Left forelimb (tissue), 1 donor: ENCODE results near the gene KRT39.
A peak's percentile ranks its signal among the peaks of the same experiment; 100 is the strongest.

ENCODE experiments used
- DNase-seq: peaks from one replicate; pipeline ENCODE4 v3.0.0-alpha.2; 2018; ENCODE audit warnings: low spot score

The KRT39 gene

DNA sequence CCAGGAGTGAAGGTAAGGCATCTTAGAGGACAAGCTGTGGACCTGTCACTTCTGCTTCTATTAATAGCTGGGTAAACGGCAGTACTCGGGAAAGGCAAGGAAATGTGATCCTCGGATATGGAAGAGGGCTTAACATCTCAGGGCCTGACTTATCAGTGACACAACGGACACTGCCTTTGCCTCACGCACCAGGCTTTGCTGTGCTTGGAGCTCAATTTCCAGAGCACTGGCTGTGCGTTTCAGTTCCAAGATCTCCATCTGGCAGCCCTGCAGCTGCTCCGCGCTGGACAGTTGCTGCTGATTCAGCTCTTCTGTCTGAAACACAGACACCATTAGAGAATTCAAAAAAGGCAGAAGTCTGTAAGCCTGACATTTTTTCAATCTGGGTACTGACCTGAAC lies 13.8 kb upstream of the KRT39 start:
- peak; percentile 75 for DNase-seq

DNA sequence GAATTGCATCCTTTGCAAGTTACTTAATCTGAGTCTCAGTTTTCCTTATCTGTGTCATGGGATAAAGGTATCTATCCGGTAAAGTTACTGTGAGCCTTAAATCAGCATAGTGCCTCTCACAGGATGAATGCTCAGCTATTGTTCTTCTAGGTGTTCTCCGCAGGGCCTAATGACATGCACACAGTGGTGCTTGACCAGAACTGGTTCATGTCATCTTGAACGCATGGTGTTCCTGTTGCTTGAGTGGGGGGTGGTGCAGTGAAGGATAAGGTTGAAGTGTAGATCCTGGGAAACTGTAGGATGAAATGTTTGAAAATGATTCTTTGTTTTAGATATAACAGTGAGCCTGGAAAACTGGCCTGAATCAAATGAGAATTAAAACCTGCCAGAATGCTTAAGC lies 13.4 kb upstream of the KRT39 start:
- no peak for DNase-seq

DNA sequence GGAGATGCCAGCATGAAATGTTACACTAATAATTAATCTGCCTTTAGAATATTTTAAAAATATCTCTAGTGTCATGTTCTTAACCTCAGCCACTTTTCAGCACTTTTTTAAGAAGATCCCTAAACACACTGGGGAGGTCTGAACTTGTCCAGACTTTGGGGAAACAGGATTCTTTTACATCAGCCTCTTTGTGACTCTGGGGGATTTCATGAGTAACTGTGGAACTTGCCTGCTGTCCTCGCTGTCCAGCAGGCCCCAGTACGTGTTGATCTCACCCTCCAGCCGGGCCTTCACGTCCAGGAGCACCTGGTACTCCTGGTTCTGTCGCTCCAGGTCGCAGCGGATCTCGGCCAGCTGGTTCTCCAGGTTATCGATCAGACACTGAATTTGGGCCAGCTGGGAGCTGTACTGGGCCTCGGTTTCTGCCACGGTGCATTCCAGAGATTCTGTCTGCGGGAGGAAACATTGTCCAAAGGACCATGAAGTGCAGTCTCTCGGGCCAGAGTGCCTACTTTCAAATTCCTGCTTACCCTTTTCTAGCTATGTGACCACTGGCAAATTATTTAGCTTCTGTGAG lies 11.9 kb upstream of the KRT39 start:
- no peak for DNase-seq

DNA sequence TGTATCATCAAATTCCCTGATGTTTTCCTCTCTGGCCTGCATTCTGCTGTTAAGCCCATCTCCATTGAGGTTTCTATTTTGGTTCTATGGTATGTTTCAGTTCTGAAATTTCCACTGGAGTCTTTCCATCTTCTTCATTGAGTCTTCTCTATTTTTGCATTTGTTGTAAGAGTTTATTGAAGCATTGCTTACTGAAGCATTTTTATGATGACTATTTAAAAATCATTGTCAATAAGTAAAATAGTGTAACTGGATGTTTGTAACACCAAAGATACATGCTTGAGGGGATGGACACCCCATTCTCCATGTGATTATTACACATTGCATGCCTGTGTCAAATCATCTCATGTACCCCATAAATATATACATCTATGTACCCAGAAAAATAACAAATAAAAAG lies 8.8 kb upstream of the KRT39 start:
- no peak for DNase-seq

DNA sequence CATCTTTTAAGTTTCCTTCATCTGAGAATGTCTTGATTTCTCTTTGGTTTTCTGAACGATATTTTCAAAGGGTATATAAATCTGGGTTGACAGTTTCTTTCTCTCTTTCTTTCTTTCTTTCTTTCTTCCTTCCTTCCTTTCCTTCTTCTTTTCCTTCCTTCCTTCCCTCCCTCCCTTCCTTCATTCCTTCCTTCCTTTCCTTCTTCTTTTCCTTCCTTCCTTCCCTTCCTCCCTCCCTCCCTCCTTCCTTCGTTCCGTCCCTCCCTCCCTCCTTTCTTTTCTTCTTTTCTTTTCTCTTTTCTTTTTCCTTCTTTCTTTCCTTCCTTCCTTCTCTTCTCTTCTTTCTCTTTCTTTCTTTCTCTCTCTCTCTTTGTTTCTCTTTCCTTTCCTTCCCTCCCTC lies 7.6 kb upstream of the KRT39 start:
- no peak for DNase-seq

DNA sequence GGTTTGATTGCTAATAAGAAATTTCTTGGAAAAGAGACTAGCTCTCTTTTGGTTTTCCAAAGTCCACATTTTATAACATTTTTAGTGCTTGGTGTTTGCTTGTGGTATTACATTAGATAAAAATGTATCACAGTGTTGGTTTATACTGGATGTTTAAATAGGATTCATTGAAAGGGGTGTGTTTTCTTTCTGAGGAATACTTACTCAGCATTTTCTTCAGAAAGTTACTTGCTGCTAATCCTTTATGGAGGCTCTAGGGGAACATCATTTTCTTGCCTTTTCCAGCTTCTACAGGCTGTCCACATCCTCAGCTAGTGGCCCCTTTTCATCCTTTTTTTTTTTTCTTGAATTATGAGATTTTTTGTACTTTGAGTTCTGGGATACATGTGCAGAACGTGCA lies 834 bp upstream of the KRT39 start:
- DNase-seq: no peak

DNA sequence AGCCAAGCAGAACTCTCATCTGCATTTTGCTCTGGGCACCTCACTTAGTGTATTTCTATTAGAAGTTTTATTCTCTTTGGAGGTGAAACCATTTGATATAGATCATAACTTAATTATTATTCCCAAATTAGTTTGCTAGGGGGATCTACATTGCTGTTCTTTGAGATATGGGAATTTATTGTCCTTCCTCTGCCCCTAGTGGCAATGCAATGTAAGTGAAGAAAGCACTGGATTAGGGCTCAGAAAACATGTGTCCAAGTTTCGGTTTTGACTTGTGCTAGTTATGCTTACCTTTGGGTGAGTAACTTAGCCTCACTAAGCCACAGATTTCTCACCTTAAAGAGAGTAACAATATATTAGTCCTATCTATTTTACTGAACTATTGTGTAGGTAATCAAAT lies 2.9 kb downstream of the KRT39 start:
- DNase-seq: no peak

DNA sequence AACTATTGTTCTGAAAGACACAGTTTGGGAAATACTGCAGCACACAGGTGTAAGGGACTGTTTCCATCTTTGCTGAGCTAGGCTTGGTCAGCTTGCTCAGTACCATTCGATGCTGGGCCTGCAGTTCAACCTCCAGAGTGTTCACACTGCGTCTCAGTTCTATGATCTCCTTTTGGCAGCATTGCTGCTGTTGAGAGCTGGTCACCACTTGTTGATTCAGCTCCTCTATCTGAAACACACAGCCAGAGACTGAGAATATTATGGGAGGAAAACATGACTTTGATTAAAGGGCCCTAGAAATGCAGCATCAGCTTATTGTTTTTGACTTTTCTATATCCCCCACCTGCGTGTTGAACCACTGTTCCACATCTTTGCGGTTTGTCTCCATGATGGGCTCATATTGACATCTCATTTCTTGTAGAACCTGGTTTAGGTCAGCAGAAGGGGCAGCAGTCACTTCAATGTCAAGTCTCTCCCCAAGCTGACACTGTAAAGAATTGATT lies 4.6 kb downstream of the KRT39 start:
- no peak for DNase-seq

DNA sequence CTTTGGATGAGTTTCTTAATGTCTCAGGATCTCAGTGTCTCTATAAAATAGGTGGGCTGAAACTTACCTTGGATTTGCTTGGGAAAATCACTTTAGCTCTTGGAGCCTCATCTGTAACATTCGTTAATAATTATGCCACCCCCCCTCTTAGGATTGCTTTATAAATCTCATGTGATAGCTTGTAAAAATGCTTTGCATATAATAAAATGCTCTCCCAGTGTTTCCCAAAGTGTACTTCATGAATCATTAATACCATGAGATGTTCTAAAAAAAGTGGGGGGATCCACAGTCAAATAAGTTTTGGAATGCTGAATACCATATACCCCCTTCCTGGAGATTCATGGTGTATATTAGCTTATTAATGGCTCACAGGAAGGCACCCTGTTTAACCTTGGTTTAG lies 5.2 kb downstream of the KRT39 start:
- DNase-seq: no peak

DNA sequence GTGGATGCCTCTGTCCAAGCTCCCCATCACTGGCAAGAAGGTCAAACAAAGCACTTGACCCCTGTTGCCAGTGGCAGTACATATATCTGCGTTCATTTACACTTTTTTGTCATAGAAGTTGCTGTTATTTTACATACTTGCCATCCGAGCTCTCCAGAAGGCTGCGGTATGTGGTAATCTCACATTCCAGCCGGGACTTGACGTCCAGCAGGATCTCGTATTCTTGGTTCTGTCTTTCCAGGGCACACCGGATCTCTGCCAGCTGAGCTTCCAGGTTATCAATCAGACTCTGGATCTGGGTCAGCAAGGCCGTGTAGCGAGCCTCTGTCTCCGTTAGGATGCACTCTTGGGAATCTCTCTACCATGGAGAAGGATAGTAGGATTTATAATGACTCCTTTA lies 6.6 kb downstream of the KRT39 start:
- no peak for DNase-seq

DNA sequence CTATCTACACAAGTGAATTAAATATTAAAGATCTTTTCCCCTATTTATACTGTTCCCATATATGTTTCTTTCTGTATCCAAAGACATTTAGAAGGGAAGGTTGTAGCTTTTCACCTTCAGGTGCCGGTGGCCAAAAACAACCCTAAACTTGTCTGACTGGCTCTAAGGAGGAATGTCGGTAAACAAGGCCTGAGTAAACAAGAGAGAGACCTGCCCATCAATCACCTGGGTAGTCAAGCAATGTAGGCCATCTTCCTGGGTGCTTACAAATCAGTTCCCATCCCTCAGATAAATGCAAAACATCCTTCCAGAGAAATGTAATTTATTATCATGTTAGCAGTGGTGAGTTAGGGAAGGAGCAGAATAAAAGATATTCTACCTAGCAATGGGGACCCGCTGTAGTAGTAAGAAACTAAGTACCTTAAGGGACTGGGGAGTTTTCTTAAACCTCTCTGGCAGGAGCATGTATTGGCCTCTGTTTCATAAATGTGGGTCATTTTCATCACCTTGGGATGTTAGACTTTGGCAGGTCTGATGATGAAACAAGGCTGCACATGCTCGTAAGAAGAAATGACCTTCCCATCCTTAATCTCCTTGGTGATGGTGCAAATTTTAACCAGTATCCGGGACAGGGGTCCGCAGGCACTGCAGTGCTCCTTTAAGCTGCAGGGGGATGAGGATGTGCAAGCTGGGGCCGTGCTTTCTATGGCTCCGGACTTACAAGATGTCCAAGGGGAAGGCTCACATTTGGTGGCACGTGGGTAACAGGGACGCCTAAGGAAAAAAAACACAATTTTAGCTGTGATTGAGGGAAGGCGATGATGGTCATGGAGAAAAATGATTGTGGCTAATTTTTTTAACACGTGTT lies 8.4 kb downstream of the KRT39 start:
- DNase-seq: no peak

DNA sequence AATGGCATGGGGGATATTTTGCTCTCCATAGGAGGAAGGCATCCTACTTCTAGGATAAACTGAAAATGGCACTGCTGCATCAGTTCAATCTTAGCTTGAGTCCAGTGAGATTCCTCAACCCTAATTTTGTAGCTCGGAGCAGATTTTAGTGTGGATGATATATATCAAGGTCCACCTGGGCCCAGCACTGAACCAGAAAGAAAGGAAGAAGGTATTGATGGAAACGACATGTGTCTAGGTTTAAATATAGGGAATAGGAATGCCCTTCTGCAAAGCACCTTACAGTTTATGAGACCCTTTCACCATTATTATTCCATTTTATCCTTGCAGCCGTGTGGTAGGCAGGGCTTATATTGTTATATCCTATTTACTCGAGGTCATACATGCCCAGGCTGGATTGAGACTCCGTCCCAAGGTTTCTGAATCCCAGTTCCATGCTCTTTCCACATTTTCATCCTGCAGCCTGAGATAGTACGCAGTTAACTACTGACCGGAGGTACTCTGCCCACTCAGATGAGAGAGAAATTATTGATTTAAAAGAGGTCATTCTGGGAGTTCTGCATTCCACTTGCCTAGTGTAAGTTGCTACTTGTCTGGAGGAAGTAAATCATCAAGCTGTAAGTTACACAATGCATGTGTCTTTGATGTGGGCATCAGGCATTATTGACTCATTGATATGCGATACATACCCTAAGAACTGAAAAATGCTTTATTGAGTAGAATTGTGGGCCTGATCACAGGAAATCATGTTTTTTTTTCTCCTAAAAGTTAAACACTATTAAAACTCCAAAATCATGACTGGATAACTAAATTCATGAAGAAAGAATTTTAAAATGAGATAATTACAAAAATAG lies 10.1 kb downstream of the KRT39 start:
- no peak for DNase-seq

DNA sequence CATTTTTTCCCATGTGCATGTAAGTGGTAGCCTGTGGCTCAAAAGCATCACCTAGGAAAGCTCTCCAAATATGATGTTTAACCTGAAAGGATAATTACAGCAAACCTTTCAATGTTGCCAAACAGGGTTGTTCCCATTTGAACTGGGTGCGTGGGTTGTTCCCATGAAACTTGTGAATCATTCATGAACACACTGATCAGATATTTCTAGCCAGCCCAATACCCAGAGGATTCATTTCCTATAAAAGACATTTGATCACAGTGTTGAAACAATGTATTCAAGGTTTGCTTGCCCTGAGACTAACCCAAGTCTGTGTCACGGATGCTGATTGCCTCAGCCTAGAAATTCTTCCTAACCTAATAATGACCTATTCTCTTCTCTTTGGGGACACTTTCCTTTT lies 12.9 kb downstream of the KRT39 start:
- no peak for DNase-seq

DNA sequence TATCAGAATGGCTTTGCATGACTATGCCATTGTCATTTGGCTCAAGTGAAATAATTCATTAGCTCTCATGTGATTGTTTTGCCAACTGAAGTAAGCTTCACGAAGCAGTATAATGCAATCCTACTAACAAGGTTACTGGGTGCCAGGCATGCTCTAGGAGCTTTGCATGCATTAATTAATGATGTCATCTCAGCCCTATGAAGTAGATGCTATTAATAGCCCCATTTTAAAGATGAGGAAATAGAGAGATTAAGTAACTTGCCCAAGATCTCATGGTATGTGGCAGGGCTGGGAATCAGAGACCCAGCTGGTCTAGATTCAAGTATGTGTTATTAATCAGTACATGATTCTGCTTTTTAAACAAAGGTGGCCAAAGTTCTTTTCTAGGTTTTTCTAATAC lies 14.1 kb downstream of the KRT39 start:
- no peak for DNase-seq

DNA sequence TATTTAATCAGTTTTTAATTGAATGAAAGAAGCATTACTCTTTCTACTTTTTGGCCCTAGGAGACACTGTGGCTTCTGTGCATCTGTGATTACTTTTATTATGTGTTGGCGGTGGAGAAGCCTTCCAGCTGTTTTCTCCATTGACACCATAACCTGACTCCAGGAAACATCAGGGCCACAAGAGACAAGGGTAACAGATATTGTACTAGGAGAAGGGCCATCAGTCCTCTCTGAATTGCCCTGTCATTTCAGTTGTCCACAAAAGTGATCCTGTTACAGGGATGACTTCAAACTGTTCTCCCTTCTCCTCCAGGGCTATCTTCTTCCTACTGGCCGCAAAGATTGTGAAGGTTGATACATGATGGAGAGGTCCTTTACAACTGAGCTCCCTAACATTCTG lies 14.6 kb downstream of the KRT39 start:
- no peak for DNase-seq

DNA sequence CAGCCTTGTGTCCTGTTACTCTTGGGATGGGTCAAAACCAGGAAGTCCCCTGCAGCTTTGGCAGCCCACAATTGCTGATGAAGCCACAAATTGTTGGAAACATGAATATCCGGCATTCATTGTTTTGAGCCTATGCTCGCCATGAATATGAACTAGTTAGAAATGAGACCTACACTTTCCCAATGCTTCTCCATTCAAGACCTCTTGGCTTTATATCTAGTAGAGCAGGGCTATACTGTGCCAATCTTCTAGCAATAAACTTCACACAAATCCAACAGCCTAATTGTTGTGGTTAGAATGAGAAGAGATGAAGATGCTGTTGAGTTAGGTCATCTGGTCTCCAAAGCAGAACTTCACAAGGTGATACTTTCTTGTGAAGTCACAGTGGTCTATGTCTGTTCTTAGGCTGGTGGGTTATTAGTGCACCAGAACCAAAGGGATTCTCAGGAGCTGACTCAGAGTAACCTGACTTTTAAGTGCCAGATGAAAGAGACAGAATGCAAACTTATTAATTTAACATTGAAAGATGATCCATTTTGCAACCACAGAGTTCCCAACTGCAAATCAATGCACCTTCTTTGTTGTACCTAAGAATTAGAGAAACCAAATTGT lies 15.6 kb downstream of the KRT39 start:
- no peak for DNase-seq

DNA sequence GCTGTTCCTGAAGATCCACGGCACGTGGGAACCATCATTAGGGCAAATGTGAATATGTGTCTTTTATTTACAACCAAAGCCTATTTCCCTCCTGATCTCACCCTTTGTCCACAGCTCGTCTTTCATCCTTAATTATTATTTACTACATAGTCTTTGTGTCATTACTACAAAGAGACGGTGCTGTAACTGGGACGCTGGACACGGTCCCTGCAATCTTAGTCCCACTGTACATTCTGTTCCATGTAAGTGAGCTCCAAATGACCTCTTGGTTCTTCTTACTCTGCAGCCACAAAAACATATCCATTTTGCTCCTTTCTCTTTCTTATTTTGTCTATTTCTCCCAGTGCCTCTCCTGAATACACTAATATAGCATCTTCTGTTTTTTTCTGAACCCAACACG lies 16.6 kb downstream of the KRT39 start:
- DNase-seq: no peak

DNA sequence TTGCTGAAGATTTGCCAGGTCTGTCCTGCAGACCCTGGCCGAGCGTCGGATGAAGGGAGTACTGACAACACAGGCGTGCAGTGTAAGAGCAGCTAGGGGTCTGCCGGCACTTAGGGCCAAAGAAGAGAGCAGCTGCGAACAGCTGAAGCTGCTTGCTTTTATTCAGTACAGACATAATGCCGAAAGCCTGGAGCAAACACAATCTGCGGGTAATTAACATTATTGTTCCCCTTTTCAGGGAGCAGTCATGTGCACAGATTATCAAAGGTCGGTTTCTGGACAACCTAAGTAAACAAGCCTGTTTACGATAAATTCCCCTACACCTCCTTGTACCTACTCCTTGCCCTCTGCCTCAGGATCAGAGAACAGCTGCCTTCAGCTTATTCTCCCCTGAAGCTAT lies 17.3 kb downstream of the KRT39 start:
- no peak for DNase-seq

DNA sequence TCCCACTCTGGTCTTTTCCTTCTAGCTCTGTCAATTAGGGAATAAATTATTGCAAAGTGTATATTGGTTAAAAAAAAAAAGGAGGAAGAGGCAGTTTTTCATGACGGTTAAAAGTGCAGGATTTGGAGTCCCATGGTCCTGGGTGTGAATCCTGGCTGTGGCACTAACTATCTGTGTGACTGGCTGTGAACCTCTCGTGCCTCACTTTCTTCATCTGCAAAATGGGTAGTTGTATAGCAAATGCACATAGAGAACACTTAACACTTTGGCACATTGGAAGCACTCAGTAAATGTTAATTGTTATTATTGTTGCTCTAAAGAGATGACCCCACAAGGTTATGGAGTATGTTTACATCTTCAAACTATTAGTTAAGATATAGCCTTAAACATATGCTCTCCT lies 18.8 kb downstream of the KRT39 start:
- no peak for DNase-seq

DNA sequence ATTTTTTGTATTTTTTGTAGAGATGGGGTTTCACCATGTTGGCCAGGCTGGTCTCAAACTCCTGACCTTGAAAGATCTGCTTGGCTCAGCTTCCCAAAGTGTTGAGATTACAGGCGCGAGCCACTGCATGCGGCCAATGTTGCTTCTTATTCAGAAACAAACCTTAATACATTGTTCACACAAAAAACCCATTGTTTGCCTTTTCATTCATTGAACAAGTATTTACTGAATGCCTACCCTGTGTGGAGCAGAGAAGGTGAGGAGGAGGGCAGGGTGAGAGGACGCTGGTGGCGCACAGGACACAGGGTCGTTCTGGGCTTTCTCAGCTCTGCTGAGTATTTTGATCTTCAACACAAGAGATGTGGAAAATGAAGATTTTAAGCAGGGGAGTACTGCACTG lies 21.3 kb downstream of the KRT39 start:
- no peak for DNase-seq

DNA sequence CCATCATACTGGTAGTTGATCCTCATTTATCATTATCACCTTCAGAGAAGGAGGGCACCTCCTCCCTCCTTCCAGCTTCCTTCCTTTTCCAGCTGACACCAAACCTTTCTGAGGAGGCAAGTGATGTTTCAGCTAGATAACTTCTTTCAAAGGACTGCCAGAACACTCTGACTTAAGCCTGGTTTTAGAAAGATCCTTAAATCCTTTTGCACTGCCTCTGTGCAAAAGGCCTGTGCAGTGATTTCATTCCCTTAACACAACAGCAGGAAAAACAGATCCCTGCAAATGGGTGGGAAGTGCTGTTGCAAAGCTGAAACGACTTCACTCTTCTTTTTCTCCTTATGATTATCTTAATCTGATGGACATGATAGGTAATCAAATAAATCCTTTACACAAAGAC lies 22.2 kb downstream of the KRT39 start:
- no peak for DNase-seq

DNA sequence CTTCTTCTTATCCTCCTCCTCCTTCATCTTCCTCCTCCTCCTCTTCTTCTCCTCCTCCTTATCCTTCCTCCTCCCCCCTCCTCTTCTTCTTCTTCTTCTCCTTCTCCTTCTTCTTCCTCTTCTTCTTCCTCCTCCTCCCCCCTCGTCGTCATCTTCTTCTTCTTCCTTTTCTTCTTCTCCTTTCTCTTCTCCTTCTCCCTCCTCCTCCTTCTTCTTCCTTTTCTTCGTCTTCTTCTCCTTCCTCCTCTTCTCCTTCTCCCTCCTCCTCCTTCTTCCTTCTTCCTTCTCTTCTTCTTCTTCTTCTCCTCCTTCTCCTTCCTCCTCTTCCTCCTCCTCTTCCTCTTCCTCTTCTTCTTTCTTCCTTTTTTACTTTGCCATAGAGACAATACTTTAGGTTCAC lies 24.2 kb downstream of the KRT39 start:
- no peak for DNase-seq
